Measurements from ENCODE around the gene CERS2.

DNA sequence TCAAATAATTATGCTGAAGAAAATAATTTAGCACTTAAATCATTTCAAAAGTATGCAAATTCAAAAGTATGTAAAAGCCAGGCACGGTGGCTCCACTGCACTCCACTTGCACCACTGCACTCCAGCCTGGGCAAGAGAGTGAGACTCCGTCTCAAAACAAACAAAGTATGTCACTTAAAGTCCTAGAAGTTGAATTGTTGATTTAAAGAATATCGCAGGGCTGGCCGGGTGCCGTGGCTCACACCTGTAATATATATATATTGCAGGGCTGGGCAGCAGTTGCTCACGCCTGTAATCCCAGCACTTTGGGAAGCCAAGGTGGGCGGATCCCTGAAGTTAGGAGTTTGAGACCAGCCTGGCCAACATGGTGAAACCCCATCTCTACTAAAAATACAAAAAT lies 57.2 kb downstream of the CERS2 start:
- TF ChIP-seq, protein P1, sequence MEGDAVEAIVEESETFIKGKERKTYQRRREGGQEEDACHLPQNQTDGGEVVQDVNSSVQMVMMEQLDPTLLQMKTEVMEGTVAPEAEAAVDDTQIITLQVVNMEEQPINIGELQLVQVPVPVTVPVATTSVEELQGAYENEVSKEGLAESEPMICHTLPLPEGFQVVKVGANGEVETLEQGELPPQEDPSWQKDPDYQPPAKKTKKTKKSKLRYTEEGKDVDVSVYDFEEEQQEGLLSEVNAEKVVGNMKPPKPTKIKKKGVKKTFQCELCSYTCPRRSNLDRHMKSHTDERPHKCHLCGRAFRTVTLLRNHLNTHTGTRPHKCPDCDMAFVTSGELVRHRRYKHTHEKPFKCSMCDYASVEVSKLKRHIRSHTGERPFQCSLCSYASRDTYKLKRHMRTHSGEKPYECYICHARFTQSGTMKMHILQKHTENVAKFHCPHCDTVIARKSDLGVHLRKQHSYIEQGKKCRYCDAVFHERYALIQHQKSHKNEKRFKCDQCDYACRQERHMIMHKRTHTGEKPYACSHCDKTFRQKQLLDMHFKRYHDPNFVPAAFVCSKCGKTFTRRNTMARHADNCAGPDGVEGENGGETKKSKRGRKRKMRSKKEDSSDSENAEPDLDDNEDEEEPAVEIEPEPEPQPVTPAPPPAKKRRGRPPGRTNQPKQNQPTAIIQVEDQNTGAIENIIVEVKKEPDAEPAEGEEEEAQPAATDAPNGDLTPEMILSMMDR (IDR thresholded peaks at IDR 0.05): no peak
- no peak for TF ChIP-seq POLR2A (IDR thresholded peaks at IDR 0.05)

All from heart left ventricle (tissue), 13 donors.